HAP-1 (cell line): Measurements from ENCODE around the gene GP1BB.
"Not testable (repeated sequence)": the region's sequence is repeated elsewhere in the genome, so short reads cannot be mapped to it uniquely, and the experiment has no call there.

ENCODE experiments used
- DNase-seq, 2 experiments: peaks; one replicate each; pipeline ENCODE4 v3.0.0-alpha.2; 2016 to 2020; ENCODE audit warnings: low spot score in 2 of 2
- H3K27me3 ChIP-seq: fragments of 250-450 bp; sonication (Bioruptor Pico); 2 replicates; pipeline ENCODE4 v1.5.1; 2020; ENCODE audit warnings: low read depth, mild to moderate bottlenecking, moderate library complexity
- H3K36me3 ChIP-seq: fragments of 250-450 bp; sonication (Bioruptor Pico); replicated peaks from 2 replicates; pipeline ENCODE4 v1.5.1; 2020; ENCODE audit warnings: mild to moderate bottlenecking
- H3K4me1 ChIP-seq: fragments of 250-450 bp; sonication (Bioruptor Pico); 2 replicates; pipeline ENCODE4 v1.5.1; 2020; ENCODE audit warnings: mild to moderate bottlenecking
- H3K4me3 ChIP-seq: fragments of 250-450 bp; sonication (Bioruptor Pico); 2 replicates; pipeline ENCODE4 v1.5.1; 2020; ENCODE audit warnings: mild to moderate bottlenecking, moderate library complexity
- H3K9me3 ChIP-seq: fragments of 250-450 bp; sonication (Bioruptor Pico); 2 replicates; pipeline ENCODE4 v1.5.1; 2020; ENCODE audit warnings: mild to moderate bottlenecking, moderate library complexity
- in situ Hi-C: fragments of 300-500 bp; cut with MboI; formaldehyde crosslinking; loops from 3 replicates; pipeline ENCODE4 v1.14.3; 2020; ENCODE audit warnings: low sequenced_read_pairs, inconsistent platforms, mixed read lengths

GP1BB gene

DNA sequence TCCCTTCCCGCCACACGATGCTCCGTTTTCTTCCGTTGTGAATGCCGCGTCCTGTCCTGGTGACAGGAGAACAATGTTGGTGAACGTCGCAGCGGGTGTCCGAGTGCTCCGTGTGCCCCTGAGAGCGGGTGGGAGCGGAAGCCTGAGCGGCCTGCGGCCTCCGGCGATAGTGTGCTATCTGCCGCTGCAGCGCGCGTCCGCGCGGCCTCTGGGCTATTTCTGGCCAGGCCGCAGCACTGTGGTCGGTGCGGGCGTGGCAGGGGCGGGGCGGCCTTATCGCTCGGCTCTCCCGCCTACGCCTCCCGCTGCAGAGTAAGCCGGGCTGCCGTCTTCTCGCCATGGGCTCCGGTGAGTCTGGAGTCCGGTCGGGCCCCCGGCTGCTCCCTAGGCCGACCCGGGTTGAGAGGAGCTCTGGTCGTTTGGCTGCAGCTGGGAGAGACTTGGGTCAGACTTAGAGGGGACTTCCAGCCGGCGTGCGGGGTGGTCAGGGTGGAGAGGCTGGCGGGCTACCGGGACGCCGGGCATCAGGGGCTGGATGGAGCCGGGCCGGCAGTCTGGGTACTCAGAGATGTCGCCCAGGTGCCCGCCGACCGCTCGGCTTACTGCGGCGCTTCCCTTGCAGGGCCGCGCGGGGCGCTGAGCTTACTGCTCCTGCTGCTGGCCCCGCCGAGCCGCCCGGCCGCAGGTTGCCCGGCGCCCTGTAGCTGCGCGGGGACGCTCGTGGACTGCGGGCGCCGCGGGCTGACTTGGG is at the start of gene GP1BB:
TSS of gene GP1BB (plus strand) at position 308 of the 751 bp plus-strand sequence. CDS start at position 339, 31 bp downstream.
- DNase-seq: peak in 1 of 2 experiments; percentile 49
- peaks cover 6% of the 10 kb centered on the region for H3K4me1 ChIP-seq
- H3K27me3 ChIP-seq: peaks cover 14% of the 10 kb centered on the region
- peaks cover 19% of the 10 kb centered on the region for H3K36me3 ChIP-seq
- H3K4me3 ChIP-seq: no peak within 1 kb of the TSS; the same call in 1 of the 2 replicates
- in situ Hi-C loops: no loop called here
- H3K9me3 ChIP-seq: no peaks in the 10 kb centered on the region

DNA sequence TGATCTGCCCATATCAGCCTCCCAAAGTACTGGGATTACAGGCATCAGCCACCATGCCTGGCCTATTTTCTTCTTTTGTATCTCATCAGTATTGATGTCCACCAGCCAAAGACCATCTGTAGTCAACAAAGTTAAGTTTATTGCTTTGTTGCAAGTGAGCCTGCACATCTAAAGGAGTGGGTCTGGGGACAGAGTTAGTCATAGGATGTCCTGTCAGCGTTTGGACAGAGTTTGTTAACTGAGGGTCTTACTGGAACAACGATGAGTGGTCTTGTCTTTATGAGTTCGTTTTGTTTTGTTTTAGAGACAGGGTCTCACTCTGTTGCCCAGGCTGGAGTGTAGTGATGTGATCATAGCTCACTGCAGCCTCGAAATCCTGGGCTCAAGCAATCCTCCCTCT is 49.7 kb upstream of the GP1BB start:
- Histone ChIP-seq H3K9me3 (peaks cover 5% of the 10 kb centered on the region; the same call in 1 of the 2 replicates), H3K36me3 (no peaks in the 10 kb centered on the region), H3K27me3 (no peaks in the 10 kb centered on the region; the same call in 1 of the 2 replicates), H3K4me1 (no peaks in the 10 kb centered on the region), H3K4me3 (no peak overlapping the region)
- in situ Hi-C loops: no loop called here
- DNase-seq: no peak

DNA sequence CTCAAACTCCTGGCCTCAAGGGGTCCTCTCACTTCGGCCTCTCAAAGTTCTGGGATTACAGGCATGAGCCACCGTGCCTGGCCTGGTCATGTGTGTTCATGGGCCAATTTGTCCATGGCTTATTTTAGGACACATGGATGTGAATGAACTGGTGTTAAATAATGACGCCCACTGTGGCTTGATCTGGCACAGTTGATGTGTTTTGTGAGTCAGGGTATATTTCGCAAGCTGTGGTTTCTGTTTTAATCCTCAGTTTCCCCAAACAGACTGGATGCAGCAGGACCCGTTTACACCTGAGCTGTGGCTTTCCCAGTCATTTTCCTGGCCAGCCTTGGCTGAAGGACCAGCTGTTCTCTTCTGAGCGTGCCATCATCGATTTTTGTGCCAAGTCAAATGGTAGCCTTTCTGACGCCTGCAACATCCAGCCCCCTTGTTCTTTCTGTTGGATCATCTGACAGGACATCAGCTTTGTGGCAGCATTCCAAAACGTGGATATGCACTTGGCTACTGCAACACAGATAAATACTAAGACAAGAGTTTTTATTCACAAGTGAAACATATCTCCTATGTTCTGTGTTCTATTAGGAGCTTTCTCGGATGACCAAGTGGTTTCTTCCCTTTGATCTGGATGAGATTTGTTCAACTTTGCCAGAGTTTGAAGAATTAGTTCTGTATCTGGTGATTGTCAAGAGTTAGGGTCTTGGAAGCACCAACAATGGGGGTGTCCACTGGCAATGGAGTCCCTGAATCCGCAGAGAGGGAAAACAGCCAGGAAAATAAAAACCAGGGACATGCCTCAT is 49.0 kb upstream of the GP1BB start:
- no peak for DNase-seq
- in situ Hi-C loops: no loop called here
- Histone ChIP-seq H3K27me3 (no peaks in the 10 kb centered on the region; the same call in 1 of the 2 replicates), H3K4me3 (no peak overlapping the region), H3K4me1 (no peaks in the 10 kb centered on the region), H3K36me3 (no peaks in the 10 kb centered on the region), H3K9me3 (peaks cover 5% of the 10 kb centered on the region; the same call in 1 of the 2 replicates)

DNA sequence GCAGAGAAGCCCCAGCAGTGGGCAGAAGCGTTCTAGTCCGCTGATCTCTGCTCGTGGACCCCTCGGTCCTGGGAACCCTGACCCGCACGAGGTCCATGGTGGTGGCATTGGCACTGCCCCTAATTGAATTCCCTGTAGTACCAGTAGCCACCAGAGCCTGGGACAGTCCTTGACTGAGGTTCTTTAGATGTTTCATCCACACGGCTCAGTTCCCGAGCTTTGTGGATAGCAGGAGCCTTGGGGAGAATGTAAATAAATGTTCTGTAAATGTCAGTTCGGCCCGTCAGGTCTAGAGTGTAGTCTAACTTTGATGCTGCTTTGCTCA is 48.4 kb upstream of the GP1BB start:
- in situ Hi-C loops: no loop called here
- Histone ChIP-seq H3K4me1 (no peaks in the 10 kb centered on the region), H3K9me3 (peaks cover 5% of the 10 kb centered on the region; the same call in 1 of the 2 replicates), H3K27me3 (no peaks in the 10 kb centered on the region; the same call in 1 of the 2 replicates), H3K36me3 (no peaks in the 10 kb centered on the region), H3K4me3 (no peak overlapping the region)
- DNase-seq: no peak

DNA sequence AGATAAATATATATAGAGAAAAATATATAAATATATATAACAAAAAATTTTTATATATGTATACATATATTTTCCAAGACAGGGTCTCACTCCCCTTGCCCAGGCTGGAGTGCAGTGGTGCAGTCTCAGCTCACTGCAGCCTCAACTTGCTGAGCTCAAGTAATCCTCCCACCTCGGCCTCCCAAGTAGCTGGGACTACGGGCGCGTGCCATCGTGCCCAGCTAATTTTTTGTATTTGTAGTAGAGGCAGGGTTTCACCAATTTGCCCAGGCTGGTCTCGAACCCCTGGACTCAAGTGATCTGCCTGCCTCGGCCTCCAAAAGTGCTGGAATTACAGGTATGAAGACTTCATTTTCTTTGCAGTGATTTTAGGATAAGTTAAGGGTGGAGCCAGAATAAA is 47.9 kb upstream of the GP1BB start:
- Histone ChIP-seq H3K4me1 (no peaks in the 10 kb centered on the region), H3K36me3 (no peaks in the 10 kb centered on the region), H3K4me3 (no peak overlapping the region), H3K27me3 (no peaks in the 10 kb centered on the region; the same call in 1 of the 2 replicates), H3K9me3 (peaks cover 5% of the 10 kb centered on the region; the same call in 1 of the 2 replicates)
- no peak for DNase-seq
- in situ Hi-C loops: no loop called here

DNA sequence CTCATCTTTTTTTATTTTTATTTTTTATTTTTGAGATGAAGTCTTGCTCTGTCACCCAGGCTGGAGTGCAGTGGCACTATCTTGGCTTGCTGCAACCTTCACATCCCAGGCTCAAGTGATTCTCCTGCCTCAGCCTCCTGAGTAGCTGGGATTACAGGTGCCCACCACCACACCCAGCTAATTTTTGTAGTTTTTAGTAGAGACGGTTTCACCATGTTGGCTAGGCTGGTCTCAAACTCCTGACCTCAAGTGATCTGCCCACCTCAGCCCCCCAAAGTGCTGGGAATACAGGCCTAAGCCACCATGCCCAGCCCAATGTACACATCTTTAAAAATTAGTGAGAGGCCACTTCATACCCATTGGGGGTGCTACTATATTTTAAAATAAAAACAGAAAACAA is 46.9 kb upstream of the GP1BB start:
- H3K36me3 ChIP-seq, in situ Hi-C loops, DNase-seq, H3K4me1 ChIP-seq, H3K9me3 ChIP-seq, H3K4me3 ChIP-seq, H3K27me3 ChIP-seq: not testable (repeated sequence)

DNA sequence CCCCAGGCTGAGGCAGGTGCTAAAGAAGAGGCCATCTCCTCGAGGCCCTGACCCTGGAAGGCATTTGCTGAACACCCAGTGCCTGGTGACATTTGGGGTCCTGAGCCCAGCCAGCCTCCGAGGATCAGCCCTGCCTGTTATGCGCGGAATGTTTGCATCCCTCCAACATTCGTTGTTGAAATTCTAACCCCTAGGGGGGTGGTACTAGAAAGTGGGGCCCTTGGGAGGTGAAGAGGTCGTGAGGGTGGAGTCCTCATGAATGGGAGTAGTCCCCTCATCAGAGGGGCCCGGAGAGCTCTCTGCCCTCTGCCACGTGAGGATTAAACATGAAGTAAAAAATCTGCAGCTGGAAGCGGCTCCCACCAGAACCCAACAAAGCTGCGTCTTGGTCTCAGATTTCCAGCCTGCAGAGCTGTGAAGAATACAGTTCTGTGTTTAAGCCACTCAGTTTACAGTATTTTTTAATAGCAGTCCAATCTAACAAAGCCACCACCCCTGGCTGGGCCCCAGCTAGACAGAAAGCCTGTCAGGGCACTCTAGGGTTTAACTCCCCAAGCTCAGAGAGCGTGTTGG is 44.3 kb upstream of the GP1BB start:
- DNase-seq: no peak

DNA sequence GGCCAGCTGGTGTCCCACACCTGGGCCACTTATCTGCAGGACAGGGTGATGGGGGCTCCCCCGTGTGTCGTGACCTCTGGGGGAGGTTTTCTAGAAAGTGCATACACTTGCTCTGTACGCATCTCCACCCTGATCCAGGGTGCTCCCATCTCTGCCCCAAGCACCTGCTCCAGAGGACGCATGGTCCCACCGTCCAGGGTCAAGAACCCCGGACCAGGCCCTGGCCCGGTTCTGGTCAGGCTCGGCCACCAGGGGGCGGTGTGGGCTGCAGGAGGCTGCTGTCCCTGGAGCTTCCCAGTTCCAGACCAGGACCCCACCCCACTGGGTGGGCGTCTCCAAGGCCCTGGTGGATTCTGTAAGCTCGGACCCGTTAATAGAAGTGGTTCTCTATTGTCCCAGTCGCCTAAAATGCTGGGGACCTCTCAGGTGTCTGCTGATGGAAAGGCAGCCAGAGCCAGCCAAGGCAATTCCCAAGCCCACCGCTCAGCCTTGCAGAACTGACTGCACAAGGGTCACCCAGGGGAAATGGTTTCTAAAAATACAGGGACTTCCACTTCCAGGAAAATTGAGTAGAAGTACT is 43.7 kb upstream of the GP1BB start:
- Histone ChIP-seq H3K36me3 (no peaks in the 10 kb centered on the region), H3K4me3 (no peak overlapping the region), H3K9me3 (0 out of 2 replicates have a peak, but pooled peaks cover 2% of the 10 kb centered on the region), H3K4me1 (no peaks in the 10 kb centered on the region), H3K27me3 (peaks cover 9% of the 10 kb centered on the region; the same call in 1 of the 2 replicates)
- DNase-seq: peak in 1 of 2 experiments; percentile 71
- in situ Hi-C loops: no loop called here

More for the DNA sequence above, 44.3 kb upstream of the GP1BB start:
- Histone ChIP-seq H3K36me3 (no peaks in the 10 kb centered on the region), H3K9me3 (0 out of 2 replicates have a peak, but pooled peaks cover 2% of the 10 kb centered on the region), H3K4me3 (no peak overlapping the region), H3K27me3 (peaks cover 9% of the 10 kb centered on the region; the same call in 1 of the 2 replicates), H3K4me1 (no peaks in the 10 kb centered on the region)
- in situ Hi-C loops: no loop called here

DNA sequence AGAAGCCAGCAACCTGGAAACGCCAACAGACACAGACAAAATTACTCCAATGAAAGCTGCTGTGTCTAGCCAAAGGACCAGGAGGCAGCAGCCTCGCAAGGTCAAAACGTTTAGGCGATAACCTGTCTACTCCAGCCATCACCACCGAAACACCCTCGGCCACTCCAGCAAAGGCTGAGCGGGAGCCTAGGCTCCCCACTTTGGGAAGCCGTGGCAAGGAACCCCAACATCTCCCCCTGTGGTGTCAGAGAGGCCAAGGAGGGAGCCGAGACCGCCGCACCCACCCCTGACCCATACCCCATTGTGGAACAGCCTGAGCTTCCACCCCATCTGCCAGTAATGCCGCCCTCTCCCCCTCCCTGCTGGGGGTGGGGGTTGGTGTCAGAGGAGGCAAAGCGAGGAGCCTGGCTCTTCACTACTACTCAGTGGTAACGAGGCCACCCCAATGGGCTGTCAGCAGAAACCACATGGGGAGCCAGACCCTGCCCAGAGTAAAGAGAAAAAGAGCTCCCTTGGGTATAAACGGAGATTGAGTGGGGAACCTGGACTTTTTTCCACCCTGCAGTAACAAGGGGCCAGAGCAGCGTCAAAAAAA is 43.0 kb upstream of the GP1BB start:
- H3K4me1 ChIP-seq: no peaks in the 10 kb centered on the region
- 0 out of 2 replicates have a peak, but pooled peaks cover 2% of the 10 kb centered on the region for H3K9me3 ChIP-seq
- in situ Hi-C loops: no loop called here
- H3K4me3 ChIP-seq: no peak overlapping the region
- H3K27me3 ChIP-seq: peaks cover 9% of the 10 kb centered on the region; the same call in 1 of the 2 replicates
- no peaks in the 10 kb centered on the region for H3K36me3 ChIP-seq
- DNase-seq: no peak

DNA sequence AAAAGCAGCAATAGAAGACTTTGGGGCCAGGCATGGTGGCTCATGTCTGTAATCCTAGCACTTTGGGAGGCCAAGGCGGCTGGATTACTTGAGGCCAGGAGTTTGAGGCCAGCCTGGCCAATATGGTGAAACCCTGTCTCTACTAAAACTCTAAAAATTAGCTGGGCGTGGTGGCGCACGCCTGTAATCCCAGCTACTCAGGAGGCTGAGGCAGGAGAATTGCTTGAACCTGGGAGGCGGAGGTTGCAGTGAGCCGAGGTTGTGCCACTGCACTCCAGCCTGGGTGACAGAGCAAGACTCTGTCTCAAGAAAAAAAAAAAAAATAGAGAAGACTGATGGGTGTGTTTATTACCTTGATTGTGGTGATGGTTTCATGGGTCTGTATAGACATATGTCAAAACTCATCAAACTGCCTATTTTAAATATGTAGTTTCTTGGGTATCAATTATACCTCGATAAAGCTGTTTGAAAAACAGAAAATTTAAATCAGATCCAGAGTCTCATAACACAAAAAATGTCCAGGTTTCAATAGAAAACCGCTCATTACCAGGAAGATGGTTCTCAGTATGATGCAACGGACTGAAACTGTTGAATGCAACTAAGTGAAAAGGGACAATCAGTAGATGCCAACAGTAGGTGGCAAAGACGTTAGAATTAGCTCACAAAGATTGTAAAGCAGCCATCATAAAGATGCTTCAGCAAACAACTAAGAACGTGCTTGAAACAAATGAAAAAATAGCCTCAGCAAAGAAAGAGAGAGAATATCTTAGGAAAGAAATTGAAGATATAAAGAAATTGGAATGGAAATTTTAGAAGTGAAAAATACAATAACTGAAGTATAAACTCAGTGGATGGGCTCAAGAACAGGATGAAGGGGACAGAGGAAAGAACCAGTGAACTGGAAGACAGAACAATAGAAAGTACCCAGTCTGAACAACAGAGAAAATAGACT is 42.2 kb upstream of the GP1BB start:
- in situ Hi-C loops: no loop called here
- no peaks in the 10 kb centered on the region for H3K4me1 ChIP-seq
- H3K9me3 ChIP-seq: peaks cover 4% of the 10 kb centered on the region; the same call in 1 of the 2 replicates
- 0 out of 2 replicates have a peak, but pooled peaks cover 9% of the 10 kb centered on the region for H3K27me3 ChIP-seq
- DNase-seq: no peak
- no peak overlapping the region for H3K4me3 ChIP-seq
- no peaks in the 10 kb centered on the region for H3K36me3 ChIP-seq

DNA sequence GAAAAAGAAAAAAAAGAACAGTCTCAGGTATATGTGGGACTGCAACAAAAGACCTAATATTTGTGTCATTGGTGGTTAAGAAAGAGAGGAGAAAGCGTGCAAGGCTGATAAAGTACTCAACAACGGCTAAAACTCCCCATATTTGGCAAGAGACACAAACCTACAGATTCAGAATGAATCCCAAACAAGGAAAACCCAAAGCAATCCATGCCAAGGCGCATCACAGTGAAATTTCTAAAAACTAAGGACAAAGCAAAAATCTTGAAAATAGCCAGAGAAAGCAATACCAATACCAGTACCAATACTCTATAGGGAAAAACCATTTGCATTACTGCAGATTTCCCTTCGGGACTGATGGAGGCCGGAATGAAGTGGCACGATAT is 41.5 kb upstream of the GP1BB start:
- Histone ChIP-seq H3K36me3 (no peaks in the 10 kb centered on the region), H3K9me3 (peaks cover 5% of the 10 kb centered on the region; the same call in 1 of the 2 replicates), H3K4me1 (no peaks in the 10 kb centered on the region), H3K27me3 (0 out of 2 replicates have a peak, but pooled peaks cover 9% of the 10 kb centered on the region), H3K4me3 (no peak overlapping the region)
- in situ Hi-C loops: no loop called here
- DNase-seq: no peak

DNA sequence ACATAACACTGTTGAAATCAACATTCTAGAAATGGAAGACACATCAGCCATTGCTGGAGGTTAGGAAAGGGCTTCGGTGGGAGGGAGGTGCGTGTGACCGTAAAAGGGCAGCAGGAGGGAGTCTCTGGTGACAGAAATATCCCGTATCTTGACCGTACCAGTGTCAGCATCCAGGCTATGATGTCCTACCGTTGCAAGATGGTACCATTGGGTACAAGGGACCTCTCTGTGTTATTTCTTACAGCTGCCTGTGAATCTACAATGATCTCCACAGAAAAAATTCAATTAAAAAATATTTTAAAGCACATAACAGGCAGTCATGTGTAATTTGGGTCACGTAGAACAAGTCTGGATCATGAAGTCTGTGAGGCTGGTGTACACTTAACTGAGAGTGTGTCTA is 36.4 kb upstream of the GP1BB start:
- Histone ChIP-seq H3K9me3 (peaks cover 3% of the 10 kb centered on the region; the same call in 1 of the 2 replicates), H3K4me1 (no peaks in the 10 kb centered on the region; the same call in 1 of the 2 replicates), H3K27me3 (0 out of 2 replicates have a peak, but pooled peaks cover 5% of the 10 kb centered on the region), H3K36me3 (no peaks in the 10 kb centered on the region), H3K4me3 (no peak overlapping the region)
- in situ Hi-C loops: no loop called here
- DNase-seq: no peak
